ENCODE data around the gene EDAR. TPM values are rescaled to one million over a fixed set of nuclear protein-coding genes. Genes with fewer than 3 reads are reported as not detected.

The EDAR gene
- total RNA-seq, 1 donor from 2014 or later, result not detected

GRCh38 chr2:108889907-108890306 is 99.1 kb downstream of the EDAR start:
- no peak overlapping the region for H3K4me3 Mint-ChIP-seq (ENCODE audit: unreplicated experiment)
- H3K4me1 Mint-ChIP-seq (ENCODE audit: low read depth), result no peaks in the 10 kb centered on the region
- peaks cover 48% of the 10 kb centered on the region for H3K9me3 Mint-ChIP-seq (ENCODE audit: low read depth)
- TF ChIP-seq CTCF (IDR thresholded peaks at IDR 0.05), result no peak
- H3K27ac Mint-ChIP-seq (ENCODE audit: unreplicated experiment), result no peak overlapping the region
- H3K36me3 Mint-ChIP-seq (ENCODE audit: low read depth), result peaks cover 16% of the 10 kb centered on the region
- no peak for DNase-seq (ENCODE audit: low spot score)
- no peaks in the 10 kb centered on the region for H3K27me3 Mint-ChIP-seq (ENCODE audit: low read depth)

DNA sequence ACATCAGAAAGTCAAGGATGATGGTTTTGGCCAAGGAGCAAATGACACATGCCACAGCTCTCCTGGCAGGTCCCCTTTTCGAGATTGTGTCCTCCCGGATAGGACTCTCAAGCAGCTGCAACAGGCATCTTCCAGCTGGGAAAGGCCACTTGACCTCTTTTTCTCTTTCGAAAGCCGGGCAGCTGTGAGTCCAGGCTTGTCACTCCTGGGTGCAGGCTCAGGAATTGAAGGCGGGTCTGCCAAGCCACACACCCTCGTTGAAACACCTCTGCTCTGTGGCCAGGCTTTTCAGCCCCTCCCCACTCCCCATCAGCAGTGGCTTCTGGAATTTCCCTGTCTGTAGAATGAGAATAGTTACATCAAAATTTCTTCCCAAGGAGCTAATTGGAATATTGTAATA is 104.4 kb downstream of the EDAR start:
- Mint-ChIP-seq H3K4me3 (ENCODE audit: unreplicated experiment) (no peak overlapping the region), H3K36me3 (ENCODE audit: low read depth) (peaks cover 21% of the 10 kb centered on the region), H3K27ac (ENCODE audit: unreplicated experiment) (no peak overlapping the region), H3K9me3 (ENCODE audit: low read depth) (peaks cover 62% of the 10 kb centered on the region), H3K27me3 (ENCODE audit: low read depth) (no peaks in the 10 kb centered on the region), H3K4me1 (ENCODE audit: low read depth) (no peaks in the 10 kb centered on the region)
- no peak for DNase-seq (ENCODE audit: low spot score)
- no peak for TF ChIP-seq CTCF (IDR thresholded peaks at IDR 0.05)

DNA sequence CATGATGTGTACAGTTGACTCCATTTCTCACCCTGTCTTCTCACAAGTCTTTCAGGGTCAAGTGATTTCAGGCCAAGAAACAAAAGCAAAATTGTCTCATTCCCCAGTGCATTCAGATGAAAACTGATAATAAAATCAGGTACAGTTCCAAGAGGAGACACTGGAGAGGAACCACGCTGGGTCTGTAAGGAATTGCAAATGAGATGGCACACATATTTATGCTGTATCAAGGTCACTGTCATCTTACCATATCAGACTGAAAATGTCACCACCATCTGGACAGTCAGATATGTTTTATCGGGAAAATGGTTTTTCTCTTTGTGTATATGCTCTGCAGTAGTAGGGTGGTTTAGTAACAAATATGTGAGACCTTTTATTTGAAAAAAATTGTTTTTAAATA is 110.7 kb downstream of the EDAR start:
- no peak for TF ChIP-seq CTCF (IDR thresholded peaks at IDR 0.05)
- Mint-ChIP-seq H3K36me3 (ENCODE audit: low read depth) (peaks cover 11% of the 10 kb centered on the region), H3K27ac (ENCODE audit: unreplicated experiment) (no peak overlapping the region), H3K9me3 (ENCODE audit: low read depth) (peaks cover 28% of the 10 kb centered on the region), H3K4me3 (ENCODE audit: unreplicated experiment) (no peak overlapping the region), H3K27me3 (ENCODE audit: low read depth) (no peaks in the 10 kb centered on the region), H3K4me1 (ENCODE audit: low read depth) (no peaks in the 10 kb centered on the region)
- DNase-seq (ENCODE audit: low spot score), result no peak

DNA sequence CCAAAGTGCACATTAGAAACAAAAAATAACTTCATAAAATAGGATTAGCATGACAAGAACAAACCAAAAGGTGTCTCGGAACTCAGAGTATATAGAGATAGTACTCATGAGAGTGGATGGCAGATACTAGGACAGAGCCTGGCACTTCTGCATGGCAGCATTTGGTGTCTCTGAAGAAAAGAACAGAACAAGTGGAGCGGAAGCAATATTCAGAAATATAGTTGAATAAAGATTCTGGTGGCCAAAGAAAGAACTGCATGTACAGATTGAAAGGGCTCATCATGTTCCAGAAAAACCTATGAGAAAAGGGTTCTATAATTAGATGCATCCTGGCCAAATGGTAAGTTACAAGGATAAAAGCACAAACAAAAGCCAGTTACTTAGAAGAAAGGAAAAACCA is 111.5 kb downstream of the EDAR start:
- Mint-ChIP-seq H3K27me3 (ENCODE audit: low read depth) (no peaks in the 10 kb centered on the region), H3K36me3 (ENCODE audit: low read depth) (peaks cover 8% of the 10 kb centered on the region), H3K9me3 (ENCODE audit: low read depth) (peaks cover 22% of the 10 kb centered on the region), H3K27ac (ENCODE audit: unreplicated experiment) (no peak overlapping the region), H3K4me1 (ENCODE audit: low read depth) (no peaks in the 10 kb centered on the region), H3K4me3 (ENCODE audit: unreplicated experiment) (no peak overlapping the region)
- DNase-seq (ENCODE audit: low spot score), result no peak
- TF ChIP-seq CTCF (IDR thresholded peaks at IDR 0.05), result no peak

- Mint-ChIP-seq H3K4me3 (ENCODE audit: unreplicated experiment) (no peak overlapping the region), H3K9me3 (ENCODE audit: low read depth) (peaks cover 23% of the 10 kb centered on the region)
These were observed 118.9 kb downstream of the EDAR start for GRCh38 chr2:108870069-108870644.

More at GRCh38 chr2:108870069-108870644, 118.9 kb downstream of the EDAR start:
- Mint-ChIP-seq H3K27me3 (ENCODE audit: low read depth) (no peaks in the 10 kb centered on the region), H3K27ac (ENCODE audit: unreplicated experiment) (no peak overlapping the region), H3K4me1 (ENCODE audit: low read depth) (no peaks in the 10 kb centered on the region), H3K36me3 (ENCODE audit: low read depth) (peaks cover 24% of the 10 kb centered on the region)
- no peak for DNase-seq (ENCODE audit: low spot score)
- no peak for TF ChIP-seq CTCF (IDR thresholded peaks at IDR 0.05)

All from chondrocyte (in vitro differentiated cells).